Activated T-cell treated with anti-CD3 and anti-CD28 coated beads for 48 hours (primary cell): ENCODE measurements around the gene MAP10.

Source experiments
- DNase-seq: peaks from one replicate; pipeline ENCODE4 v3.0.0-alpha.2; 2020; ENCODE audit warnings: low read depth

The MAP10 gene

DNA sequence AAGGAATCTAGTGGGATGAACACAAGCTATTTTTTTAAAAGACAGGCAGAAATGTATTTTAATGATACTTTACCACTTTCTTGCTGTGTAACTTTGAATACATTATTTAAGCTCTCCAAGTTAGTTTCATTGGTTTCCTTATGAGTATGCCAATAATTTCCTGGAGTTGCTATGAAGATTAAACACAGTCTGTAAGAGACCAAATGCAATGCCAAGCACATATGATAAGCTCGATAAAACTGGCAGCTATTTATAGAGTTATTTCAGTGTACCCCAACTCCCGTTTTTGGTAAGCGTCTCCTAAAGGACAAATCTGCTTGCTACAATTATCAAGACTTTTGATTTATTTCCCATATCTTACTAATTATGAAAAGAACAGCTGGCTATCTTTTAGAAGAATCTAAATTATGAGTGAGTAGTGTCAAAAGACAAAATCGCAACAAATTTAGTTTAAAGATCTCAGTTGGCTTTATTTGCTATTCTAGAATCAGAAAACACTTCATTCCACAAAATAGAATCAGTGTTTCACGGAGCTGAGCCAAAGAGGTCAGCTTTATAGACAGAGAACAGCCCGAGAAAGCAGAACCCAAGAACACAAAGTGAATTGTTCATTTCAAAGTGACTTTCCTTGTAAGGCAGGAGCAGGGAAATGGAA, 7.2 kb upstream of the MAP10 start:
- no peak for DNase-seq

GRCh38 chr1:232798920-232799319, 6.3 kb upstream of the MAP10 start:
- DNase-seq: no peak

DNA sequence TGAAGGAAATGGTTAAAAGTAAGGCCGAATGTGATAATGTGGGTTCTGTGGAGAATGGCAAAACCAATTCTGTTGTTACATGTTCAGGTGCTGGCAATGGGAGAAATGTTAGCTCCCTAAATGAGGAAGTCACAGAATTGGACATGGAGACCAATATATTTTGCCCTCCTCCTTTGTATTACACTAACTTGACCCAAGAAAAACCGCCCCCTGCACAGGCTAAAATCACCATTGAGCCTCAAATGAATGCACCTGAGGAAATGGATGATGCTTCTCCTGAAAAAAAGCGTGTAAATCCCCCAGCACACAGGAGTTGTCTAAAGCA, 932 bp downstream of the MAP10 start:
- DNase-seq: no peak

DNA sequence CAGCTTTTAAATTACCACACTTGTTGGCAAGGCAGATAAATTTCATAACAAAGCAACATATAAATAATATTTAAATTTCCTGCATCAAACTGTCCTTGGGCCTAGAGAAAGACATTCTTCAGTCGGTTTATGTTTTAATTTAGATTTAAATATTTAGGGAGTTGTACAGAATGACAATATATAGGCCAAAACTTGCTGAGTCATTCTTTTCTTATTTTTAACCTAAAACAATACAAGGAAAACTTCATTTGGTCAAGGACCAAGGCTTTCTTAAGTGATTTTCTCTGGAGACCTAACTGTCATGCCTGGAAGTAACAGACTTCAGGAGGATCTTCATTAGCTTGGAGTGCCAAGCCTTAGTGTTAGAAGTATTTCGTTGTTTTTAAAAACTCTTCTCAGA, 5.6 kb downstream of the MAP10 start:
- no peak for DNase-seq

GRCh38 chr1:232812560-232812959, 7.3 kb downstream of the MAP10 start:
- no peak for DNase-seq

DNA sequence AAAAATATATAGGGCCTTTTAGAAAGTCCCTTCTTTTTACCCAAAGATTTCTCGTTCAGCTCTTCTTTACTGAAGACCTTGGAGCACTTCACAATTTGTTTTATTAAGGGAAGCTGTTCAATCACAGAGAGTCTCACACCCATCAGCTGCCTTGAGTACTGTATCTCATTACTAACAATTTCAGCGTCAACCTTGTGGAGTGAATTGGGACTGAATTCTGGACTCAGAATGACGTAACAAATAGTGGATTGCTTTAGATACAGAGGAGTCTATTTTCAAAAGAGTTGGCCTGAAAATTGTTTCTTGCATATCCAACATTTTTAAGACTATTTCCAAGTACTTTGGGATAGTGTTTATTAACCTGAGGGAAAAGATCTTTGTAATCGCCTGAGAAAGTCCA, 7.9 kb downstream of the MAP10 start:
- DNase-seq: no peak

DNA sequence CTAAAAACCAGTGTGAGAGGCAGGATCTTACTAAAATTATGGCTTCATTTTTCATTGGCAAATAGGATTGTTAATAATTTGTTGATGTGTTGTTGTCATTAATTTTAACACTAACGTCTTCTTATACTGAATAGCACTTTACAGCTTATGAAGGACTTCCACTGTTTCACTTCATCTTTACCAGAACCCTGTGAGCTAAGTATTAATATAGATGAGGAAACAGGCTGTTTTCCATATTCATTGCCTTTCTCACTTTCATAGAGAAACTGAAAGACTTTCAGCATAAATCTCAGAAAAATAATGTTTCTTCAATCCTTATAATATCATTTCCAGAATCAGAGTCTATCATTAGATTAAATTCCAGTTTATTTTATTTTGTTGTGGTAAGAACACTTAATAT, 8.5 kb downstream of the MAP10 start:
- DNase-seq: no peak

GRCh38 chr1:232816324-232816723, 11.1 kb downstream of the MAP10 start:
- no peak for DNase-seq

- DNase-seq: no peak
Measured at GRCh38 chr1:232818040-232818439, 12.8 kb downstream of the MAP10 start.

DNA sequence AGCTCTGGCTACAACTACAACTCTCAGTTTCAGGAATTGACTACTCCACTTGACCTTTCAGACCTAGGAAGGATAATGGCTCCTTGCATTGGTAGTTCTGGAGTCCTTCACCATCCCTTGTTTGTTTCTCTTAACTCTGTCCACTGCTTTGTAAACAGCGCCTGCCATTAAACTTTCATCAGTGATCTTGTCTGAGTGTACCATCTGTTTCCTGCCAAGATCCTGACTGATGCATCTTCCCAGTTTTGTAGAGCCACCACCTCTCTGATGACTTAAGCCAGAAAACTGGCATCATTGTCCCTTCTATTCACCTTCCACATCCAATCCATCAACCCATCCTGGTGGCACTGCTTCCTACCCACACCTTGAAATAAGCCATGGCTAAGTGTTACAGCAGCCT, 15.2 kb downstream of the MAP10 start:
- DNase-seq: no peak

GRCh38 chr1:232822530-232822929, 17.3 kb downstream of the MAP10 start:
- DNase-seq: no peak

- no peak for DNase-seq
Measured at GRCh38 chr1:232826318-232826717, 21.1 kb downstream of the MAP10 start.

DNA sequence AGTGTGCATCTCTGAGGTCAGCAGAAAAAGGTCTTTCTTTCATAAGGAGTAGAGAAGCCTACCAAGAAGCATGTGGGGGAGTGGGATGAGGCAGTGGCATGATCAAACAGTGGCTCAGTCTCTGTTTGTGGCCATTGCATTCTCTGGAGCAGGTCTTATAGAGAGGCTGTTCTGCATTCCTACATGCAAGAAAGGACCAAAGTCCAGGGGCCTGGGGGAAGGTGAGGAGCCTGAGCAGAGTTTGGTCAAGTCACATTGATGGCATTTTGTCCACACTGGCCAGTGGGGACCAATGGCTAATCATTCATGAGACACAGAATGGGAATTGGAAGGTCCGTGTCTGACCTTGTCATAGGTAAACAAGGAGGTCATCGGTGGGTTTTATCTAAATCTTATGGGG, 25.4 kb downstream of the MAP10 start:
- DNase-seq: no peak

- DNase-seq: no peak
Measured at GRCh38 chr1:232831895-232832294, 26.7 kb downstream of the MAP10 start.

DNA sequence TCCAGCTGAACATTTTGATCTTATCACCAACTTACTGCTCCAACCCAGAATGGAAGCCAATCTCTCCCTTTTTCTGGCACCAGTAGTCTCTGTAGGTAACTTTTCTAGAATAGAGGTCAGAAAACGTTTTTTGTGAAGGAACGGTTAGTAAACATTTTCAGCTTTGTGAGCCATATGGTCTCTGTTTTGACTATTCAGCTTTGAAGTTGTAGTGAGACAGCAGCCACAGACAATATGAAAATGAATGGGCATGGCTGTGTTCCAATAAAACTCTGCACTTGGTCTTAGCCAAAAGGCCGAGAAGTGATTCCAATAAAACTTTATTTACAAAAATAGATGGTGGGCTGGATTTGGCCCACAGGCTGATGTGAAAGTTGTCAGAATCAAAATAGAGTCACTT, 28.9 kb downstream of the MAP10 start:
- no peak for DNase-seq

DNA sequence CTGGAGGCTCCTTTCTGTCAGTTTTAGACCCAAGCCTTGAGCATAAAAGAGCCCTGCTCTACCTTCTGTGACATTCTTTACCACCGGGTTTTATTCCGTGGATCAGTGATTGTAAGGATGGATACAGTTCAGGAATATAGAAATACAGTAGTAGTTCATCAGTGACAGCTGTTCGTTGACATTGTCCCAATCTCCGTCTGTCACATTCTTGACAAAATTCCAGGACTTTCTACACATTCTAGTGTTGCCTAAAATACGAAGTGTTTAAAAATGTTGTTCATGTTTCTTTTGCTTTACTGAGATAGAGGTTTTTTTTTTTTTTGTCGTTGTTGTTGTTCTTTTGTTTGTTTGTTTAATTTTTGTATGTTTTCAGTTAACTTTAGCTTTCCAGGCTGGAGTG, 29.9 kb downstream of the MAP10 start:
- DNase-seq: no peak

- no peak for DNase-seq
Measured at GRCh38 chr1:232837087-232837486, 31.9 kb downstream of the MAP10 start.

DNA sequence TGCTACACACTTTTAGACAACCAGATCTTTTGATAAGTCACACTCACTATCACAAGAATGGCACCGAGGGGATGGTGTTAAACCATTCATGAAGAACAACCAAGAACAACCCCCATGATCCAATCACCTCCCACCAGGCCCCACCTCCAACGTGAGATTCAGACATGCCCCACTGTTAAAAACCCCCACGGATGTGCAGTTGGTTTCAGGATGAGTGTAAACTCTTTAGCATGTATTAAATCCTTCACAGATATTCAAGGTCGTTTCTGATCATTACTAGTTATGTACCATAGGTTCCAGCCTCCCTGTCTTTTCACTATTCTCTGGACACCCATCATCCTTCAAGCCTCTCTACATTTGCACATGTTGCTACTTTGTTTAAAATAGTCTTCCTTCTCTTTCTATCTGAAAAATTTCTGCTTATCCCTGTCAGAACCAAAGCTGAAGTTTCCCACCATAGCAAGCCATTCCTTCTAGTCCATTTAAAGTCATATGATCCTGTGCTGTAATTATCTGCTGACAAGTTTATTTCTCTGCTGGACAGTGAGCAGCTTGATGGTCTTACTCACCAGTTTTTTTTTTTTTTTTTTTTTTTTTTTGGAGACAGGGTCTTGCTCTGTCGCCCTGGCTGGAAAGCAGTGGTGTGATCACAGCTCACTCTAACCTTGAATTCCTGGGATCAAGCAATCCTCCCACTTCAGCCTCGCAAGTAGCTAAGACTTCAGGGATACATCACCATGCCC, 36.8 kb downstream of the MAP10 start:
- no peak for DNase-seq

- DNase-seq: no peak
Measured at GRCh38 chr1:232844791-232845190, 39.6 kb downstream of the MAP10 start.

DNA sequence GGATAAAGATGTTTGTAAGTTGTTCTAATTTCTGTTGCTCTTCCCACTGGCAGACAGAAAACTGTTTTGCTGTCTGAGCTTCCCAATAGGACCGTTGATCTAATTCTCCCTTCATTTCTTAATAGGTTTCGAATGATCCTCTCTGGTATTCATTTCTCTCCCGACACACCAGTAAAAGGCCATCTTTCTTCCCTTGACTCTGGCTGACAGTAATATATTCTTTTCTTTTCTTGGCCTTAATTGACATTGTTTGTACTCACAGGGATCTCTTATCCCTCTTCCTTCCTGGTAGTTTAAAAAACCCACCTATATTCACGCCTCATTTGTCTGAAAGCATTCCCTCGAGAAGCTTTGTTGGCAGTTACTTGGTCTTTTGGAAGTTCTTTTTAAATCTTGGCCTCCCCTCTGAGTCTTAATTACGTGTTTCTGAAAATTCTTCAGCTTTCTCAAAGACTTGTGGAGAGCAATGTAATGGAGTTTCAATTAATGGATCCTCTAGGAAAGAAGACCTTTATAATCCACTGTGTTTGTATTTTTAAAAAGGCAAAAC, 40.3 kb downstream of the MAP10 start:
- no peak for DNase-seq

- no peak for DNase-seq
Measured at GRCh38 chr1:232851532-232851931, 46.3 kb downstream of the MAP10 start.

DNA sequence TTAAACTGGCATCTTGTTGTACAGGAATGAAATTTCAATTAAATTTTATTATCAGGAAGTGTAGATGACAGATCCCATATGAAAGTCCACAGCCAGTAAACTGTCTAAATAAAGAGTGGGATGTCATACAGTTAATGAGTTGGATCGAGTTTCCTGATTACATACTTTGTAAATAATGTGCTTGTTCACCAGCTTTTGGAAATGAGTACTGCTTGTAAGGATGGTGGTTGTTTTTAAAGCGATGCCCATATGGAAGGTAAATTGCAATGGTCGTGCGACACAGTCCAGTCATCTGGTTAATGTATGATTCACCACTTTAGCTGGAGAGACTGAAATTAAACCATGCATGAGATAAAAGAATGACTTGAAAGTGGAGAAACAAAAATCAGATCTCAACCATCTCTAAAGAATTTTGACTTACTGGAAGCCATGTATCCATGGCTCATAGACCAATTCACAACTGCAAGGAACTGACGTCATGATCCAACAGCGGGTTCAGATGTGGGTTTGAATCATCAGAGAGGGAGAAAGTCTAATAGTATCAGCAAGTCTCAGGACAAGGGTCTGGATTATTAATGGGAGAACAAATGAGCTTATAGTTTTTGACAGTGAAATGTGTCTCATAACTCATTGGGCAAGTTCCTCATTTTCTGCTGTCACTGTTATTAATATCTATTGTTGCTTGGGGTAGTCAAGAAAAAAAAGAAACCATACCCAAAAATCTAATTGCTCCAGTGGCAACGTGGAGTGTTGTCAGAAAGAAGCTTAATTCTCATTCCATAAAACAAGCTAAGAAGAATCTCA, 49.0 kb downstream of the MAP10 start:
- no peak for DNase-seq

GRCh38 chr1:232854798-232855159, 49.6 kb downstream of the MAP10 start:
- DNase-seq: no peak
